HepG2 (cell line): Measurements from ENCODE around the gene RAD23A. TPM values are rescaled to one million over a fixed set of nuclear protein-coding genes. Genes with fewer than 3 reads are reported as not detected.

ENCODE experiments used
- BCL6 ChIP-seq: IDR thresholded peaks from 2 replicates; pipeline ENCODE4 v1.6.1; 2016; ENCODE audit warnings: missing genetic modification reagents, missing compliant biosample characterization
- CENPX ChIP-seq: sonication (generic); formaldehyde crosslinking; IDR thresholded peaks from 2 replicates; pipeline ENCODE4 v1.9.0; 2021; ENCODE audit warnings: mild to moderate bottlenecking, missing genetic modification reagents, moderate library complexity
- FIP1L1 ChIP-seq: fragments of 200-400 bp; formaldehyde crosslinking; IDR thresholded peaks from 2 replicates; pipeline ENCODE4 v1.6.1; 2018; ENCODE audit warnings: low read depth, mild to moderate bottlenecking, low read length, moderate library complexity, borderline replicate concordance; ENCODE audit not compliant: insufficient read depth
- MAZ ChIP-seq, 2 experiments: sonication (generic) in 1 of 2; formaldehyde crosslinking in 1 of 2; IDR thresholded peaks; 2 replicates each; pipeline versions ENCODE4 v1.5.0 to v1.6.1; 2012 to 2020; ENCODE audit warnings: low read depth in 2 of 2, mild to moderate bottlenecking in 2 of 2, borderline replicate concordance in 1 of 2, improper control_type of control experiment in 1 of 2, low read length in 1 of 2, missing genetic modification reagents in 1 of 2, moderate library complexity in 1 of 2
- NFE2 ChIP-seq: sonication (generic); formaldehyde crosslinking; IDR thresholded peaks from 2 replicates; pipeline ENCODE4 v1.4.0; 2020; ENCODE audit warnings: missing genetic modification reagents
- NR2C2 ChIP-seq: sonication (generic); formaldehyde crosslinking; IDR thresholded peaks from 2 replicates; pipeline ENCODE4 v1.4.0; 2020; ENCODE audit warnings: missing genetic modification reagents, mild to moderate bottlenecking, moderate library complexity, borderline replicate concordance
- TCF12 ChIP-seq, 2 experiments: fragments of 450-650 bp in 1 of 2; sonication (generic) in 1 of 2; formaldehyde crosslinking in 1 of 2; IDR thresholded peaks; 2 replicates each; pipeline versions ENCODE4 v1.6.1 to v1.8.0; 2017 to 2022; ENCODE audit warnings: antibody characterized with exemption in 1 of 2, mild to moderate bottlenecking in 1 of 2, missing genetic modification reagents in 1 of 2, moderate library complexity in 1 of 2
- TEAD3 ChIP-seq: optimal IDR thresholded peaks from 2 replicates; pipeline ENCODE3; 2016; ENCODE audit warnings: borderline replicate concordance
- ZKSCAN5 ChIP-seq: sonication (generic); formaldehyde crosslinking; IDR thresholded peaks from 2 replicates; pipeline ENCODE4 v1.5.1; 2020; ENCODE audit warnings: mild to moderate bottlenecking, missing genetic modification reagents
- ZNF564 ChIP-seq: sonication (generic); formaldehyde crosslinking; IDR thresholded peaks from 2 replicates; pipeline ENCODE4 v1.8.1; 2023; ENCODE audit warnings: mild to moderate bottlenecking, missing genetic modification reagents
- ZNF629 ChIP-seq: sonication (generic); formaldehyde crosslinking; conservative IDR thresholded peaks from 2 replicates; pipeline ENCODE4 v1.5.0; 2020; ENCODE audit warnings: missing genetic modification reagents
- ZNF746 ChIP-seq: sonication (generic); formaldehyde crosslinking; IDR thresholded peaks from 2 replicates; pipeline ENCODE4 v1.8.0; 2022; ENCODE audit warnings: mild to moderate bottlenecking, missing genetic modification reagents
- polyA plus RNA-seq, 8 experiments: library from polyadenylated mRNA; depleted of rRNA in 3 of 8; stranded (reverse) in 7 of 8; unstranded in 1 of 8; fragments of >200 nt; fragmentation: Illumina TruSeq in 4 of 8; extraction: Trizol in 4 of 8; gene quantifications; 2 replicates each; pipeline versions ENCODE4 v1.2.1 to v1.2.3, GENCODE V29; 2011 to 2016; ENCODE audit warnings: low read depth in 4 of 8, missing spikeins in 1 of 8, mixed read lengths in 1 of 8; ENCODE audit not compliant: insufficient read depth in 1 of 8
- total RNA-seq, 5 experiments: library from RNA; depleted of rRNA; stranded (reverse); fragments of >200 nt; fragmentation: Illumina TruSeq; extraction: Trizol; gene quantifications; 2 replicates each; pipeline ENCODE4 v1.2.3, GENCODE V29; 2016; ENCODE audit warnings: low read depth in 1 of 5
- TF ChIP-seq, protein P1 (sequence below): sonication (generic); formaldehyde crosslinking; IDR thresholded peaks from 2 replicates; pipeline ENCODE4 v1.4.0; 2020; ENCODE audit warnings: missing genetic modification reagents, borderline replicate concordance
- TF ChIP-seq, protein P2 (sequence below): IDR thresholded peaks from 2 replicates; pipeline ENCODE4 v1.6.1; 2016; ENCODE audit warnings: missing compliant biosample characterization, missing genetic modification reagents, borderline replicate concordance
- TF ChIP-seq, protein P3 (sequence below): IDR thresholded peaks from 2 replicates; pipeline ENCODE4 v1.6.1; 2012; ENCODE audit warnings: inconsistent platforms
- TF ChIP-seq, protein P4 (sequence below): sonication (generic); formaldehyde crosslinking; IDR thresholded peaks from 2 replicates; pipeline ENCODE4 v1.9.0; 2022; ENCODE audit warnings: missing genetic modification reagents, mild to moderate bottlenecking, borderline replicate concordance
- TF ChIP-seq, protein P5 (sequence below): sonication (generic); formaldehyde crosslinking; IDR thresholded peaks from 2 replicates; pipeline ENCODE4 v1.5.0; 2020; ENCODE audit warnings: missing genetic modification reagents
- TF ChIP-seq, protein P6 (sequence below): sonication (generic); formaldehyde crosslinking; conservative IDR thresholded peaks from 2 replicates; pipeline ENCODE4 v1.4.0; 2020; ENCODE audit warnings: missing genetic modification reagents

The RAD23A gene
- total and polyA plus RNA-seq, 2 of the 13 experiments (the other 11 are each of a cell fraction or from before 2014, with no cell fraction given) = 42.5 to 54.2 TPM

DNA sequence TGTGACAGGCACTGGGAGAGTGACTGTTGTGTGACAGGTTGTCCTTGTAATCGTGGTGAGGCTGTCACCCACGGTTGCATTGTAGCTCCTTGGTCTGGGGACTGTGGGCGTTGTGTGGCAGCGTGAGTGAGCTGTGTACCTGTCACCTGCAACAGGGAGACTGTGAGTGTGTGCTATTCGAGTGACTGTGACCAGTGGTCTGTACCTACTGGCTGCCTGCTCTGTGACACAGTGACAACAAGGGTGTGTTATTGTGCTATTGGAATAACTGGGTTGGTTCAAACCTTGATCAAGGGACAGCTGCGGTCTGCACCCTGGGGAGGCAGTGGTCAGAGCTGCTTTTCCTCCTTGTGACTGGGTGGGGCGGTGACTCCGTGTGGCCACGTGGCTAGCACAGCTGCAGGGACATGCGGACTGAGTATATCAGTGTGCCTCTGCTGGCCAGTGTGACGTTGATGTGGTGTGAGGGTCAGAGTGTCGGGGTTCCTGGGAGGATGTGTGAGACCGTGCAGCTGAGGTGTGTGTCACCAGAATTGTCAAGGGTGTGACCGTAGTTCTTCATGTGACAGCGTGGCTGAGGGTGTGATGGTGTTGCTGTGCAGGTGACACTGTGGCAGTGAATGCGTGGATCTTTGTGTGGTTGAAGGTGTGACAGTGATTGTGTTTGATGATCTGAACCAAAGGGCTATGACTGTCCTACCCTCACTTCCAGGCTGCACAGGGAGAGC, 39.6 kb downstream of the RAD23A start (continued):
- TF ChIP-seq, protein P1, sequence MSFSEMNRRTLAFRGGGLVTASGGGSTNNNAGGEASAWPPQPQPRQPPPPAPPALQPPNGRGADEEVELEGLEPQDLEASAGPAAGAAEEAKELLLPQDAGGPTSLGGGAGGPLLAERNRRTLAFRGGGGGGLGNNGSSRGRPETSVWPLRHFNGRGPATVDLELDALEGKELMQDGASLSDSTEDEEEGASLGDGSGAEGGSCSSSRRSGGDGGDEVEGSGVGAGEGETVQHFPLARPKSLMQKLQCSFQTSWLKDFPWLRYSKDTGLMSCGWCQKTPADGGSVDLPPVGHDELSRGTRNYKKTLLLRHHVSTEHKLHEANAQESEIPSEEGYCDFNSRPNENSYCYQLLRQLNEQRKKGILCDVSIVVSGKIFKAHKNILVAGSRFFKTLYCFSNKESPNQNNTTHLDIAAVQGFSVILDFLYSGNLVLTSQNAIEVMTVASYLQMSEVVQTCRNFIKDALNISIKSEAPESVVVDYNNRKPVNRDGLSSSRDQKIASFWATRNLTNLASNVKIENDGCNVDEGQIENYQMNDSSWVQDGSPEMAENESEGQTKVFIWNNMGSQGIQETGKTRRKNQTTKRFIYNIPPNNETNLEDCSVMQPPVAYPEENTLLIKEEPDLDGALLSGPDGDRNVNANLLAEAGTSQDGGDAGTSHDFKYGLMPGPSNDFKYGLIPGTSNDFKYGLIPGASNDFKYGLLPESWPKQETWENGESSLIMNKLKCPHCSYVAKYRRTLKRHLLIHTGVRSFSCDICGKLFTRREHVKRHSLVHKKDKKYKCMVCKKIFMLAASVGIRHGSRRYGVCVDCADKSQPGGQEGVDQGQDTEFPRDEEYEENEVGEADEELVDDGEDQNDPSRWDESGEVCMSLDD = no peak
- TF ChIP-seq ZNF564 (no peak), CENPX (CRISPR knock-in tag) (no peak), NR2C2 (CRISPR knock-in tag) (peak; percentile 51; the same call in 1 of the 2 replicates), NFE2 (CRISPR knock-in tag) (no peak), MAZ (IDR thresholded peaks at IDR 0.05; ENCODE audit: borderline replicate concordance, low read depth, low read length) (no peak), MAZ (CRISPR knock-in tag; IDR thresholded peaks at IDR 0.05; ENCODE audit: low read depth) (no peak; the same call in 1 of the 2 replicates), ZKSCAN5 (0 out of 2 replicates have a peak, but pooled peaks have one; percentile 20), TEAD3 (CRISPR knock-in tag) (no peak), FIP1L1 (no peak), TCF12 (IDR thresholded peaks at IDR 0.05) (no peak), TCF12 (CRISPR knock-in tag; IDR thresholded peaks at IDR 0.05) (no peak), ZNF746 (CRISPR knock-in tag) (0 out of 2 replicates have a peak, but pooled peaks have one; percentile 31), BCL6 (CRISPR knock-in tag) (no peak), ZNF629 (CRISPR knock-in tag) (no peak)
- TF ChIP-seq, protein P2, sequence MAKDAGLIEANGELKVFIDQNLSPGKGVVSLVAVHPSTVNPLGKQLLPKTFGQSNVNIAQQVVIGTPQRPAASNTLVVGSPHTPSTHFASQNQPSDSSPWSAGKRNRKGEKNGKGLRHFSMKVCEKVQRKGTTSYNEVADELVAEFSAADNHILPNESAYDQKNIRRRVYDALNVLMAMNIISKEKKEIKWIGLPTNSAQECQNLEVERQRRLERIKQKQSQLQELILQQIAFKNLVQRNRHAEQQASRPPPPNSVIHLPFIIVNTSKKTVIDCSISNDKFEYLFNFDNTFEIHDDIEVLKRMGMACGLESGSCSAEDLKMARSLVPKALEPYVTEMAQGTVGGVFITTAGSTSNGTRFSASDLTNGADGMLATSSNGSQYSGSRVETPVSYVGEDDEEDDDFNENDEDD (CRISPR knock-in tag) = peak; percentile 70; the same call in 1 of the 2 replicates
- TF ChIP-seq, protein P3, sequence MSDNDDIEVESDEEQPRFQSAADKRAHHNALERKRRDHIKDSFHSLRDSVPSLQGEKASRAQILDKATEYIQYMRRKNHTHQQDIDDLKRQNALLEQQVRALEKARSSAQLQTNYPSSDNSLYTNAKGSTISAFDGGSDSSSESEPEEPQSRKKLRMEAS = peak; percentile 98
- TF ChIP-seq, protein P4, sequence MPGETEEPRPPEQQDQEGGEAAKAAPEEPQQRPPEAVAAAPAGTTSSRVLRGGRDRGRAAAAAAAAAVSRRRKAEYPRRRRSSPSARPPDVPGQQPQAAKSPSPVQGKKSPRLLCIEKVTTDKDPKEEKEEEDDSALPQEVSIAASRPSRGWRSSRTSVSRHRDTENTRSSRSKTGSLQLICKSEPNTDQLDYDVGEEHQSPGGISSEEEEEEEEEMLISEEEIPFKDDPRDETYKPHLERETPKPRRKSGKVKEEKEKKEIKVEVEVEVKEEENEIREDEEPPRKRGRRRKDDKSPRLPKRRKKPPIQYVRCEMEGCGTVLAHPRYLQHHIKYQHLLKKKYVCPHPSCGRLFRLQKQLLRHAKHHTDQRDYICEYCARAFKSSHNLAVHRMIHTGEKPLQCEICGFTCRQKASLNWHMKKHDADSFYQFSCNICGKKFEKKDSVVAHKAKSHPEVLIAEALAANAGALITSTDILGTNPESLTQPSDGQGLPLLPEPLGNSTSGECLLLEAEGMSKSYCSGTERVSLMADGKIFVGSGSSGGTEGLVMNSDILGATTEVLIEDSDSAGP (CRISPR knock-in tag) = no peak; the same call in 1 of the 2 replicates
- TF ChIP-seq, protein P5, sequence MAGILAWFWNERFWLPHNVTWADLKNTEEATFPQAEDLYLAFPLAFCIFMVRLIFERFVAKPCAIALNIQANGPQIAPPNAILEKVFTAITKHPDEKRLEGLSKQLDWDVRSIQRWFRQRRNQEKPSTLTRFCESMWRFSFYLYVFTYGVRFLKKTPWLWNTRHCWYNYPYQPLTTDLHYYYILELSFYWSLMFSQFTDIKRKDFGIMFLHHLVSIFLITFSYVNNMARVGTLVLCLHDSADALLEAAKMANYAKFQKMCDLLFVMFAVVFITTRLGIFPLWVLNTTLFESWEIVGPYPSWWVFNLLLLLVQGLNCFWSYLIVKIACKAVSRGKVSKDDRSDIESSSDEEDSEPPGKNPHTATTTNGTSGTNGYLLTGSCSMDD (CRISPR knock-in tag) = no peak
- TF ChIP-seq, protein P6, sequence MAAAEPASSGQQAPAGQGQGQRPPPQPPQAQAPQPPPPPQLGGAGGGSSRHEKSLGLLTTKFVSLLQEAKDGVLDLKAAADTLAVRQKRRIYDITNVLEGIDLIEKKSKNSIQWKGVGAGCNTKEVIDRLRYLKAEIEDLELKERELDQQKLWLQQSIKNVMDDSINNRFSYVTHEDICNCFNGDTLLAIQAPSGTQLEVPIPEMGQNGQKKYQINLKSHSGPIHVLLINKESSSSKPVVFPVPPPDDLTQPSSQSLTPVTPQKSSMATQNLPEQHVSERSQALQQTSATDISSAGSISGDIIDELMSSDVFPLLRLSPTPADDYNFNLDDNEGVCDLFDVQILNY (CRISPR knock-in tag) = no peak
